HK-2 (cell line): ENCODE results near the gene RPS17.
"Not testable (repeated sequence)": the region's sequence is repeated elsewhere in the genome, so short reads cannot be mapped to it uniquely, and the experiment has no call there.

Source experiments
- DNase-seq: peaks from one replicate; pipeline ENCODE4 v3.0.0-alpha.2; 2018; ENCODE audit not compliant: unreplicated experiment

RPS17 gene

GRCh38 chr15:82548700-82549099 is 8.4 kb upstream of the RPS17 start:
- DNase-seq, result no peak

- DNase-seq, result no peak
Measured at GRCh38 chr15:82545478-82545877, 5.2 kb upstream of the RPS17 start.

- no peak for DNase-seq
Measured at GRCh38 chr15:82545002-82545401, 4.7 kb upstream of the RPS17 start.

- no peak for DNase-seq
Measured at GRCh38 chr15:82544431-82544830, 4.2 kb upstream of the RPS17 start.

GRCh38 chr15:82543160-82543559 is 2.9 kb upstream of the RPS17 start:
- DNase-seq, result no peak

GRCh38 chr15:82540984-82541431 is 751 bp upstream of the RPS17 start:
- peak; percentile 41 for DNase-seq

GRCh38 chr15:82539691-82540054 is 584 bp downstream of the RPS17 start:
- DNase-seq, result no peak

- DNase-seq, result no peak
Measured at GRCh38 chr15:82538961-82539690, 1.1 kb downstream of the RPS17 start.

GRCh38 chr15:82537351-82537908 is 2.8 kb downstream of the RPS17 start:
- DNase-seq, result no peak

GRCh38 chr15:82536409-82537350 is 3.6 kb downstream of the RPS17 start:
- DNase-seq, result no peak

- DNase-seq, result no peak
Measured at GRCh38 chr15:82535566-82536408, 4.5 kb downstream of the RPS17 start.

GRCh38 chr15:82535151-82535550 is 5.1 kb downstream of the RPS17 start:
- not testable (repeated sequence) for DNase-seq

GRCh38 chr15:82534457-82534861 is 5.8 kb downstream of the RPS17 start:
- DNase-seq, result not testable (repeated sequence)

- no peak for DNase-seq
Measured at GRCh38 chr15:82533801-82534200, 6.5 kb downstream of the RPS17 start.

GRCh38 chr15:82532991-82533481 is 7.2 kb downstream of the RPS17 start:
- DNase-seq, result no peak

- DNase-seq, result no peak
Measured at GRCh38 chr15:82532383-82532990, 7.8 kb downstream of the RPS17 start.

GRCh38 chr15:82531496-82532382 is 8.5 kb downstream of the RPS17 start:
- DNase-seq, result no peak

- peak; percentile 78 for DNase-seq
Measured at GRCh38 chr15:82530606-82531379, 9.5 kb downstream of the RPS17 start.

- DNase-seq, result no peak
Measured at GRCh38 chr15:82530006-82530405, 10.3 kb downstream of the RPS17 start.
